NCI-H1436 treated with DMSO at 0.1 percent for 48 hours (cell line): ENCODE results near the gene KMT2B.
A peak's percentile ranks its signal among the peaks of the same experiment; 100 is the strongest.
"Not testable (repeated sequence)": the region's sequence is repeated elsewhere in the genome, so short reads cannot be mapped to it uniquely, and the experiment has no call there.

Experiments
- DNase-seq: peaks from one replicate; lab custom pipeline; 2025; lab: John Stamatoyannopoulos, UW

Gene KMT2B

GRCh38 chr19:35757231-35757748 lies 39.5 kb downstream of the KMT2B start:
- DNase-seq, result no peak

GRCh38 chr19:35757749-35758608 lies 40.2 kb downstream of the KMT2B start, which contains the start of gene PROSER3:
Gene PROSER3 (plus strand): TSS chr19:35758176. CDS start chr19:35758216, 40 bp downstream.
- peak; percentile 98 for DNase-seq

GRCh38 chr19:35759697-35760096 lies 41.9 kb downstream of the KMT2B start:
- DNase-seq, result no peak

DNA sequence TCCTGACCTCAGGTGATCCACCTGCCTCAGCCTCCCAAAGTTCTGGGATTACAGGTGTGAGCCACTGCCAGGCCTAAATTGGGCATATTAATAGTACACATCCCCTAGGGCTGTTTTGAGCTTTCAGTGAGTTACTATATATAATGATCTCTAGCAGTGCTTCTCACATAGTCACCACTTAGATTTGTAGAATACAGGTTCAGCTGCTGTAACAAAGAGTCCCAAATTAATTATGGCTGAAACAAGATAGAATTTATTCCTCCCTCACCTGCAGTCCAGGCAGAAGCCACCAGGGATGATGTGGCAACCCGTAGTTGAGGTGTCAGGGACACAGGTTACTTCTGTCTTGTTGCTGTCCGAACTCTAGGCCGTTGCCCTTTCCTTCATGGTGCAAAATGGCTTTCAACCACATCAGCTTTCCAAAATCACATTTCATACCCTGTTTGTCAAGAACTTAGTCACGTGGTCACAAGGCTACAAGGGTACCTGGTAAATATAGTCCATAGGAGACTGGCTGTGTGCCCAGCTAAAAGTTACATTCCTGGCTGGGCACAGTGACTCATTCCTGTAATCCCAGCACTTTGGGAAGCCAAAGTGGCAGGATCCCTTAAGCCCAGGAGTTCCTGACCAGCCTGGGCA lies 43.0 kb downstream of the KMT2B start:
- DNase-seq, result no peak

GRCh38 chr19:35764432-35765315 lies 46.9 kb downstream of the KMT2B start:
- no peak for DNase-seq

DNA sequence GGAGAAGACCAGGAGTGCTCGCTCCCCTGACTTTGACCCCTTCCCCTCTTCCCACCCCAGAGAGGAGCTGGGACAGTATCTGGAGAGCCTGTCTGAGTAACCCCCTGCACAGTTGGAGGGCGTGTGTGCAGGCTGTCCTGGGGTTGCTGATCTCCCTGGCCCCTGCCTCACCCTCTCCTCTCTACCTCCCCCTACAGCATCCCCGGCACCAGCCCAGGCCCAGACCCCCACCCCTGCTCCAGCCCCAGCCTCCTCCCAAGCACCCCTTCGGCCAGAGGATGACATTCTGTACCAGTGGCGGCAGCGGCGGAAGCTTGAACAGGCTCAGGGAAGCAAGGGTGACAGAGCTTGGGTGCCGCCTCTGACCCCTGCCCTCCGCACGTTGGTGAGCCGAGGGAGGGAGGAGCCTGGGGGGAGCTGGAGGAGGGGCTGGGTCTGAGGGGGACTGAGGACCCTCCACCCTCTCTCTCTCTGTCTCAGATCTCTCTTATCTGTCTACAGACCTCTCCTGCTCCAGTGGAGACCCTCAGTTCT lies 48.8 kb downstream of the KMT2B start:
- no peak for DNase-seq

DNA sequence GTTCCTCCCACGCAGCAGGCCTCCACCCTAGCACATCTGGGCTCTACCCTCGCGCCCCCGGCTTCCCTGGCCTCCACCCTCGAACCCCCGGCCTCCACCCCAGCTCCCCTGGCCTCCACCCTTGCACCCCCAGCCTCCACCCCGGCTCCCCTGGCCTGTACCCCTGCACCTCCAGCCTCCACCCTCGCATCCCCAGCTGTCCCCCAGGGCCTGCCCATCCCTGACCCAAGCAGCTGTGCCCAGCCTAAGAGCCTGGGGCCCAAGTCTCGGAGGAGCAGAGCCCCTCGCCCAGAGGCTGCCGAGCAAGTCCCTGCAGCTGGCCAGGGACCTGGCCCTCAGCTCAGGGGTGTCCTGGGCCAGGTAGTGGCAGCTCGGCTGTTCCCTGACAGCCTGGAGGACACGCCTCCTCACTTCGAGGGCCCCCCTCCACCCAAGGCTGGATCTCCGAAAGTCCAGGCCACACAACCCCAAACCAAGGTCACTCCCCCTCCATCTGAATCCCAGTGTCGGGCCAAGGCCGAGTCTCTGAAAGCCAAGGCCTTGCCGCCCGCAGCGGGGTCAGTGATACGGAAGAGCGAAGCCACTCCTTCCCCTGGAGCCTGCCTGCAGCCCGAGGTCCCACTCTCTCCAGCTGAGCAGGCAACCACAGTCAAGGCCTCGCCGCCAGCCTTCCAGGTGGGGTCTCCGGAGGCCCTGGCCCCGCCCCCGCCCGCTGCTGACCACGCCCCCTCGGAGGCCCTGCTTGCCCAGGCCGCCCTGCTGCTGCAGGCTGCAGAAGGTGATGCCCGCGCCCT lies 49.7 kb downstream of the KMT2B start:
- DNase-seq, result no peak

DNA sequence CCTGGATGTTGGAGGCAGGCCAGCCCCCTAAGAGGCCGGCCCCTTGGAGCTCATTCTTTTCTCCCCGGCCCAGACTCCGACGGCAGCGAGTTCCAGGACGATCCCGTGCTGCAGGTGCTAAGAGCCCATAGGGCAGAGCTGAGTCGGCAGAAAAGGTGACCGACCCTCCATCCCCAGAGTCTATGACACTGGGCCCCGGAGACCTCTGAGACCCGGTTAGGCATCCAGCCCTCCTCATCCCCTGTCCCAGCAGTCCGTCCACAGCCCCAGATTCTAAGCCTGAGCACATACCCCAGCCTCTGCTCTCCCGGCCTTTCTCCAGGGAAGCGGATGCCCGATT lies 50.2 kb downstream of the KMT2B start:
- DNase-seq, result no peak

- DNase-seq, result not testable (repeated sequence)
Measured at GRCh38 chr19:35772362-35772761, 54.6 kb downstream of the KMT2B start.

GRCh38 chr19:35773020-35773806 lies 55.4 kb downstream of the KMT2B start:
- DNase-seq, result no peak

DNA sequence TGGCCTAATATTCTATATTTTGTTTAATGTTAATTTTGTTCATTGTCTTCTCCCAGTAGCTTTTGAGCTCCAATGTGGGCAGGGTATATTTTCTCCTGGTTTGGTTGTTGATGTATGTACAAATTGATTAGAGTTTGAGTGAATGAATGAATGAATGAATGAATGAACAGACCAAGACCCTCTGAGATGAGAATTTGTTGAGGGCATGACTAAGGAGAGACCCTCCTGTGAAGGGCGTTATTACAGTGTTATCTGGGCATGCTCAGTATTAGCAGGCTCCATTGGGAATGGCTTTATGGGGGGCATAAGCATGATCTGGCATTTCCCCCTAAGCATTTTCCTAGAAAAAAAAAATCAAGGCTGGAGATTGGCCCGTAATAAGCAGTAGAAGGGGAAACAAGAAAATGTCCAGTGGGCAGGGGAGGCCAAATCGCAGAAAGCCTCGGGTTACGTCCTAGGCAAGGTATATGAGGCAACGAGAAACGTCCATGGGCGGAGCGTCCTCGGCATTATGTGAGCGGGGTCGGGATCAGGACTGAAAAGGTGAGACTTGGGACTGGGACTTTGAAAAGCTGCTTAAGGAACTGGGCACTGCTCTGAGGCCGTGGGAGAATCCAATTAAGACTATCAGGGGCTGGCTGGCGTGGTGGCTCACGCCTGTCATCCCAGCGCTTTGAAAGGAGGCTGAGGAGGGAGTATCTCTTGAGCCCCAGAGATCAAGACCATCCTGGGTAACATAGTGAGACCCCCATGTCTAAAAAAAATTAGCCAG lies 56.7 kb downstream of the KMT2B start:
- no peak for DNase-seq

DNA sequence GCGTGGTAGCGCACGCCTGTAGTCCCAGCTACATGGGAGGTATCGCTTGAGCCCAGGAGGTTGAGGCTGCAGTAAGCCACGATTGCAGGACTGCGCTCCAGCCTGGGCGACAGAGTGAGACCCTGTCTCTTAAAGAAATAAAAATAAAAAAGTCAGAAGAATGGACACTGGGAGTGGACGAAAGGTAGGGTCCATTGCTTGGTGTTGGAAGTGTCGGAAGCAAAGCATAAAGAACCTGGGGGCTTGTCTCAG lies 57.2 kb downstream of the KMT2B start:
- DNase-seq, result no peak

DNA sequence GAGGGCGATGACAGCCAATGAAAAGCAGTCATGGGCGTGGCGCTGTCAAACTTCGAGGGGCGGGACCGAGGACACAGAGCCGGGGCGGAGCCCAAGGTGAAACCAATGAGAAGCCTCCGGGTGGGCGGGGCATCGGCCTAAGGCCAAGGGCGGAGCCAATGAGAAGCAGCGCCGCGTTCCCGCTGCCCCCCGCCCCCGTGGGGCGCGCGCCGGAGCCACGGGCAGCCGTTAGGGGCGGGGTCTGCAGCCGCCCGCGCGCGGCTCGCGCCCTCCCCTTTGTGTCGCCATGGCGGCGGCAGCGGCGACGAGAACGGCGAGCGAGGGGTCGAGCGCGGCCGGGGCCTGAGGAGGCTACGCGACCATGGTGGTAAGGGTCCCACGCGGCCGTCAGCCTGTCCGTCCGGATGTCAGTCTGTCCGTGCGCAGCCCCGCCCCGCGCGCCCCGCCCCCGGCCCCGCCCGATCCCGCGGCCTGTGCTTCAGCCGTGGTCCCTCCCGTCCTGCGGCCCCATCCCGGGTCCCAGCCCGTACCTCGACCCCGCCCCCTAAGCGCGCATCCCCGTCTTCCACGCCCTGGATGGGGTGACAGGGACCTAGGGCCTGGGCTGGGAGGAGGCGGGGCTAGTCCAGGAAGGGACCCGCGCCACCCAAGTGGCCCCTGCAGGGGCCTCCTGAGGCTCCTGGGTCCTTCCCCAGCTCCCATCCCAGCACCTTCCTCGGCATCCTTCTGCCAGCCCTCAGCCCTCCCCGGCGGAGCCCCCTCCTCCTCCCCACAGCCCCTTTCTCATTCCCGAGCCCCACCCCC lies 57.7 kb downstream of the KMT2B start, which contains the start of gene ARHGAP33:
Gene ARHGAP33 (plus strand): TSS at position 267 of the 804 bp plus-strand sequence. CDS start 95 bp downstream, at position 362.
- DNase-seq, result peak; percentile 78

- no peak for DNase-seq
Measured at GRCh38 chr19:35776102-35776788, 58.4 kb downstream of the KMT2B start.

GRCh38 chr19:35777086-35777841 lies 59.5 kb downstream of the KMT2B start:
- DNase-seq, result no peak

- DNase-seq, result no peak
Measured at GRCh38 chr19:35777961-35778360, 60.2 kb downstream of the KMT2B start.

- no peak for DNase-seq
Measured at GRCh38 chr19:35779033-35779432, 61.2 kb downstream of the KMT2B start.
